Fibroblast of villous mesenchyme (primary cell): Measurements from ENCODE around the gene KRT222. TPM values are rescaled to one million over a fixed set of nuclear protein-coding genes. Genes with fewer than 3 reads are reported as not detected.

Experiments
- DNase-seq: peaks from one replicate; pipeline ENCODE4 v3.0.0-alpha.2; 2010; ENCODE audit warnings: low read depth
- H3K4me3 ChIP-seq: 2 replicates; pipeline ENCODE4 v1.5.1; 2011; ENCODE audit warnings: low read depth, mild to moderate bottlenecking, low read length
- total RNA-seq: library from RNA; depleted of rRNA; stranded (reverse); fragments of >200 nt; gene quantifications from 2 replicates; pipeline ENCODE4 v1.2.3, GENCODE V29; 2012
- TF ChIP-seq, protein P1 (sequence below): IDR thresholded peaks from 2 replicates; pipeline ENCODE4 v1.5.1; 2012; ENCODE audit warnings: low read depth, mild to moderate bottlenecking, low read length; ENCODE audit not compliant: insufficient read depth

Gene KRT222
- total RNA-seq, 1 donor = not detected

- no peak overlapping the region for H3K4me3 ChIP-seq
- DNase-seq = no peak
- TF ChIP-seq, protein P1, sequence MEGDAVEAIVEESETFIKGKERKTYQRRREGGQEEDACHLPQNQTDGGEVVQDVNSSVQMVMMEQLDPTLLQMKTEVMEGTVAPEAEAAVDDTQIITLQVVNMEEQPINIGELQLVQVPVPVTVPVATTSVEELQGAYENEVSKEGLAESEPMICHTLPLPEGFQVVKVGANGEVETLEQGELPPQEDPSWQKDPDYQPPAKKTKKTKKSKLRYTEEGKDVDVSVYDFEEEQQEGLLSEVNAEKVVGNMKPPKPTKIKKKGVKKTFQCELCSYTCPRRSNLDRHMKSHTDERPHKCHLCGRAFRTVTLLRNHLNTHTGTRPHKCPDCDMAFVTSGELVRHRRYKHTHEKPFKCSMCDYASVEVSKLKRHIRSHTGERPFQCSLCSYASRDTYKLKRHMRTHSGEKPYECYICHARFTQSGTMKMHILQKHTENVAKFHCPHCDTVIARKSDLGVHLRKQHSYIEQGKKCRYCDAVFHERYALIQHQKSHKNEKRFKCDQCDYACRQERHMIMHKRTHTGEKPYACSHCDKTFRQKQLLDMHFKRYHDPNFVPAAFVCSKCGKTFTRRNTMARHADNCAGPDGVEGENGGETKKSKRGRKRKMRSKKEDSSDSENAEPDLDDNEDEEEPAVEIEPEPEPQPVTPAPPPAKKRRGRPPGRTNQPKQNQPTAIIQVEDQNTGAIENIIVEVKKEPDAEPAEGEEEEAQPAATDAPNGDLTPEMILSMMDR = no peak
These were observed 52.3 kb downstream of the KRT222 start for GRCh38 chr17:40612599-40613244.

GRCh38 chr17:40611840-40612474 lies 53.0 kb downstream of the KRT222 start:
- no peak for DNase-seq
- TF ChIP-seq, protein P1 = no peak
- no peak overlapping the region for H3K4me3 ChIP-seq

DNA sequence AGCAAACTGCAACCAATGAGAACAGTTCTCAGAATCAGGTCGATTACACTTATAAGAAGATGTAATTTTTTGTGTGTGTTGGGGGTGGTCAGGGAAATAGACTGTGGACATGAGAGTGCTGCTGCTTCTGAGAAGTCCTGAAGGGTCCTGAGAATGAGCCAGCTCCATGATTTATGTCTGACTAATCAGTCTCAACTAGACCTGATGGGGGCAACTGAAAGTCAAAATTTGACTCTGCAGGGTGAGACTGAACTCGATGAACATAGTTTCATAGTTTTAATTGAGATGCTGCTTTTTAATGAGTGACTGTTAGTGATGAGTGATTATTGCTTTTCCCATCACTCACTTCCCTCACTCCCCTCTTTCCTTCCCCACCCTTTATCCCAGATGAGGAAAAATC lies 54.6 kb downstream of the KRT222 start:
- no peak for DNase-seq
- TF ChIP-seq, protein P1 = no peak
- H3K4me3 ChIP-seq = no peak overlapping the region

GRCh38 chr17:40608061-40608581 lies 56.9 kb downstream of the KRT222 start:
- H3K4me3 ChIP-seq = no peak overlapping the region
- DNase-seq = no peak
- TF ChIP-seq, protein P1 = no peak

- no peak overlapping the region for H3K4me3 ChIP-seq
- no peak for DNase-seq
- TF ChIP-seq, protein P1 = no peak
These were observed 57.3 kb downstream of the KRT222 start for GRCh38 chr17:40607641-40608040.

DNA sequence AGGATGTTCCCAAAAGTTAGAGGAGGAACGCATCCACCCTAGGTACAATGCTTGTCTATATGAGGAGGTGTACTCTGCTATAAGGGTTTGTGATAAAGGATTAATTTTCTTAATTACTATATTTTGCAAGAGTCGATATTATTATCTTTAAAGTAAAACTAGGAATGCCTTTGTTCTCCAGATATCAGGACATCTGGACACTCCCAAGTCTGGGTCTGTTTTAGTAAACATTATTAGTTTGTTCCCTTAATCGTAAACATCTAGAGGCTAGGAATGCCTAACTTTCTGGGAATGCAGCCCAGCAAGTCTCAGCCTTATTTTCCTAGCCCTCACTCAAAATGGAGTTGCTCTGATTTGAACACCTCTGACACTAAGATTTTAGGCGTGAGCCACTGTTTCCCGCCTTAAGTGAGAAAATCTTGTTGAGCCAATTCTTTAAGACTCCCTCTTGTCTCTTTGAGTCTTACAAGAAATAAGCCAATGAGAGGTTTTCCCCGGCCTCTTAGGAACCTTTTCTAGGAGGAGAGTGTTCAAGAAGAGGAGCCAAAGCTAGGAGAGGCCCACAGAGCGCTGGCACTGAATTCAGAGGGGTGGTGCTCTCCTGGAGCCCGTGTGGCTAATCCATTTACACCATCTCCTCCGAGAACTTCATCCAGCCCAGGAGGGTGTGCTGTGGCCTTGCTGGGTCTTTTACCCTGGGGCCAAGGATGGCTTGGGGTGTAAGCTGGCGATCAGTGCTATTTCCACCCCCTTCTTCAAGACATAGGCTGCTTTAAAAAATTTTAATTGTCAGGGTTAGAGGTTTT lies 58.2 kb downstream of the KRT222 start:
- TF ChIP-seq, protein P1 = no peak
- peak; percentile 31 for DNase-seq
- no peak overlapping the region for H3K4me3 ChIP-seq
